Tongue (tissue), 2 donors: ENCODE results near the gene ZMYND11. TPM values are rescaled to one million over a fixed set of nuclear protein-coding genes. Genes with fewer than 3 reads are reported as not detected.
A peak's percentile ranks its signal among the peaks of the same experiment; 100 is the strongest.

Experiments
- DNase-seq: peaks from one replicate; pipeline ENCODE4 v3.0.0-alpha.2; 2015
- total RNA-seq: library from RNA; depleted of rRNA; stranded (reverse); fragments of >200 nt; gene quantifications from one replicate; pipeline ENCODE4 v1.2.3, GENCODE V29; 2014

ZMYND11 gene
- total RNA-seq, result 71.4 TPM

GRCh38 chr10:135132-135600 is at the start of gene ZMYND11:
Gene ZMYND11, plus strand, starts transcription at chr10:135455. Its CDS starts 44,558 bp downstream, at chr10:180013.
- DNase-seq, result peak; percentile 89

- no peak for DNase-seq
Measured at GRCh38 chr10:86031-86430, 49.2 kb upstream of the ZMYND11 start.

GRCh38 chr10:87177-88080 is 47.8 kb upstream of the ZMYND11 start:
- DNase-seq, result no peak

- no peak for DNase-seq
Measured at GRCh38 chr10:88253-88652, 47.0 kb upstream of the ZMYND11 start.

GRCh38 chr10:89248-89647 is 46.0 kb upstream of the ZMYND11 start:
- no peak for DNase-seq

- no peak for DNase-seq
Measured at GRCh38 chr10:90161-90560, 45.1 kb upstream of the ZMYND11 start.

GRCh38 chr10:91313-91712 is 43.9 kb upstream of the ZMYND11 start:
- DNase-seq, result no peak

- no peak for DNase-seq
Measured at GRCh38 chr10:92153-92552, 43.1 kb upstream of the ZMYND11 start.

- peak; percentile 26 for DNase-seq
Measured at GRCh38 chr10:92846-93245, 42.4 kb upstream of the ZMYND11 start.

- no peak for DNase-seq
Measured at GRCh38 chr10:94613-95012, 40.6 kb upstream of the ZMYND11 start.

- no peak for DNase-seq
Measured at GRCh38 chr10:95356-96115, 39.7 kb upstream of the ZMYND11 start.

- no peak for DNase-seq
Measured at GRCh38 chr10:96466-96865, 38.8 kb upstream of the ZMYND11 start.

GRCh38 chr10:104416-104815 is 30.8 kb upstream of the ZMYND11 start:
- no peak for DNase-seq

- no peak for DNase-seq
Measured at GRCh38 chr10:104862-105565, 30.2 kb upstream of the ZMYND11 start.

GRCh38 chr10:105806-106205 is 29.4 kb upstream of the ZMYND11 start:
- DNase-seq, result no peak

GRCh38 chr10:106740-107139 is 28.5 kb upstream of the ZMYND11 start:
- DNase-seq, result no peak

- no peak for DNase-seq
Measured at GRCh38 chr10:112246-112645, 23.0 kb upstream of the ZMYND11 start.

- DNase-seq, result no peak
Measured at GRCh38 chr10:124874-125273, 10.4 kb upstream of the ZMYND11 start.

GRCh38 chr10:127612-128432 is 7.4 kb upstream of the ZMYND11 start:
- DNase-seq, result no peak

GRCh38 chr10:129810-130209 is 5.4 kb upstream of the ZMYND11 start:
- DNase-seq, result no peak
